GM19025 (cell line): ENCODE data around the gene TGFB2.
A peak's percentile ranks its signal among the peaks of the same experiment; 100 is the strongest.

Experiments used
- ATAC-seq: cut with Tn5 transposase; IDR thresholded peaks from one replicate; pipeline ENCODE4 v1.9.1; 2021; ENCODE audit warnings: mild to moderate bottlenecking, low read depth, moderate library complexity; ENCODE audit not compliant: unreplicated experiment

TGFB2 gene

GRCh38 chr1:218357211-218357892, 12.2 kb downstream of the TGFB2 start:
- no peak for ATAC-seq

DNA sequence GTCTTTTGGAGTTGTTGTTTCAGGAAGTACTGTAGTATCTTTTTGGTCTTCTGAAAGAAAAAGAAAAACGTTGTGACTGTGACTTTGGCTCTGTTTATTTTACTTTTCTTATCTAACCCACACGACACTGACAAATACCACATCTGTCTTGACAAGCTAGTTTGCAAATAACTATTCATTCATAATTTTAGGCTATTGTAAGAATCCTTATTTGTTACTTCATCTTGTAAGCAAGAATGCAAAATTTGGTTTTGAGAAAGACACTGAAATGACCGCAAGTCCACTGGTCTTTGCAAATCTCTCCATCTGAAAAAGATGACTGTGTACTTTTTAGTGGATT, 12.7 kb downstream of the TGFB2 start:
- ATAC-seq: no peak

GRCh38 chr1:218361298-218362065, 16.3 kb downstream of the TGFB2 start:
- no peak for ATAC-seq

GRCh38 chr1:218362418-218363076, 17.4 kb downstream of the TGFB2 start:
- no peak for ATAC-seq

DNA sequence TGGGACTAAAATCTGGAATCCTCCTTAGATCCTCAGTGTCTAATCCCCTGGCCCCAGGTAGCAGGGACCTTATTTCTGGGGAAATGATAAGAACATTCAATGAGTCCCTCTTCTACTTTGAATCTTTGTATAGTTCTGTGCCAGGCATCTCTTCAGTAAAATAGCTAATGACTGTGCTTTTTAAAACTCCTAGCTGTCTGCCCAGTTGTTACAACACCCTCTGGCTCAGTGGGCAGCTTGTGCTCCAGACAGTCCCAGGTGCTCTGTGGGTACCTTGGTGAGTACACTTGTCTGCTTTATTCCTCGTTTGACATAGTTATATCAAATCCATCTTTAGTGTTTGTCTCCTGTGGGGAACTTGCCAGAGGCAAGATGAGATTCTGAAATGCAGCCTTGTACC, 18.0 kb downstream of the TGFB2 start:
- ATAC-seq: no peak

- no peak for ATAC-seq
These were observed 19.0 kb downstream of the TGFB2 start for GRCh38 chr1:218364028-218364710.

GRCh38 chr1:218365226-218365999, 20.3 kb downstream of the TGFB2 start:
- ATAC-seq: no peak

GRCh38 chr1:218366322-218367052, 21.4 kb downstream of the TGFB2 start:
- no peak for ATAC-seq

DNA sequence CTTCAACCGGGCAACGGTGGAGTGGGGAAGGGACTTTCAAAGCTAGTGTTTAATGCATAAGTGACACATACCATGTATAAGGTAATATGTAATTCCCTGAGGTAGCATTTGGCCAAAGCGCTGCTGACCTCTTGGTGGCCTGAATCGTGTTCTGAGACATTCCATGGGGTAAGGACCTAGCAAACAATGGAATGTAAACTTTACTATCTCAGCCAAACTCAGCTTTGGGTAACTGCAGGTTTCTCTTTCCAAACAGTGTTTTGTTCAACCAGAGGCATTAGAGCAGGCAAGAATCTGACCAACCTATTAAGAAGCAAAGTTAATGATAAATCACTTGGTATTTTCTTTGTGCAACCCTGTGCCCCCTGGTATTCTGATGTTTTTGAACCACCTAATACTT, 22.0 kb downstream of the TGFB2 start:
- no peak for ATAC-seq

DNA sequence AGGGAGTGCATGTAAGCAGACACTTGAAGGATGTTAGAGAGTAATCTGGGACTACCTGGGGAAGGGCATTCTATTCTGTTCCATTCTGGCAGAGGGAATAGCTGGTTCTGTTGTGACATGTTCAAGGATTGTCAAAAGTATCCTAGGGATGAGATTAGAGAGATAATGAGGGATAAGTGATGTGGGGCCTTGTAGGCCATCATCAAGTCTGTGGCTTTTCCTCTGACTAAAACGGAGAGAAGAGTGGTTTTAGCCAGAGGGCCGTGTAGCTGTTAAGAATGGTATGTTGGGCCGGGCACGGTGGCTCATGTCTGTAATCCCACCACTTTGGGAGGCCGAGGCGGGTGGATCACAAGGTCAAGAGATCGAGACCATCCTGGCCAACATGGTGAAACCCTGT, 23.6 kb downstream of the TGFB2 start:
- no peak for ATAC-seq

- ATAC-seq: no peak
These were observed 24.8 kb downstream of the TGFB2 start for GRCh38 chr1:218369688-218370511.

GRCh38 chr1:218371927-218372672, 27.0 kb downstream of the TGFB2 start:
- ATAC-seq: no peak

DNA sequence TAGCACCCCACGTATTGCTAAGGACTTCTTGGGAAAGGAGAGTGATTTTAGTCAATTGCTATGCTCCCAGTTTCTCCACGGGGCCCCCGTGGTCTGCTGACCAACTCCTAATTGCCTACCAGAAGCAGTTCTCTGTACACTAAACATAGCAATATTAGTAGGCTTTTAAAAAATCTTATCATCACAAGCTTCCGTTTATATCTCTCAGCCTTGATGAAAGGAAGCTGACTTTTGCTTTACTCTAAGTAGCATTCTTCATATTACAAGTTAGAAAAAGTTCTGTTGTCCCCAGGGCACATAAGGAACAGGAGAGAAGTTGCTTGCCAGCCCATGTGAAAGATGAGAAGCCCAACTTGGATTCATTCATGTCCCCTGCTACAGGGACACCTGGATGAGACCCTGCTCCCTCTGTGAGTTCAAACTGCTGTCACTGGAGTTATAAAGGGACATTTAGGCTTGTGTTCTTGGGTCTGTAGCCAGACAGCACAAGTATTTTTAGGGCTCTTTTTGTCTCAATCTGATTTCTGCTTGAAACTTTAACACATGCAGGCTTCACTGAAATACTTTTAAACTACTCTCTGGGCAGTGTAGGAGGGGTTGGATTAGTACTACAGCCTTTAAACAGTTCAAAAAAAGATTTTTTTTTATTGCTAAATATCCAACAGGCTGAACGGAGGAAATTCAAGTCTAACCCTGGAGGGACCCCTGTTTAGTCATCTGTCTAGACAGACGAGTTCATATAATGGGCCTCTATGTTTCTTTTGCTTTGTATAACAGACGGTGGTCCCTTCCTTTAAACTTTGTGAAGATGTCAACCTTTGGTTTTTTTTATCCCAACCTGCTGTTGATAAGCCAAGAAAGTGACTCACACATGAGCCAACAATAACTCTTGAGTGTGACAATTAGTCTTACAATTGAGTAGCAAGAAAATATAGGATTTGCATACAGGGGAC, 29.5 kb downstream of the TGFB2 start:
- ATAC-seq: no peak

DNA sequence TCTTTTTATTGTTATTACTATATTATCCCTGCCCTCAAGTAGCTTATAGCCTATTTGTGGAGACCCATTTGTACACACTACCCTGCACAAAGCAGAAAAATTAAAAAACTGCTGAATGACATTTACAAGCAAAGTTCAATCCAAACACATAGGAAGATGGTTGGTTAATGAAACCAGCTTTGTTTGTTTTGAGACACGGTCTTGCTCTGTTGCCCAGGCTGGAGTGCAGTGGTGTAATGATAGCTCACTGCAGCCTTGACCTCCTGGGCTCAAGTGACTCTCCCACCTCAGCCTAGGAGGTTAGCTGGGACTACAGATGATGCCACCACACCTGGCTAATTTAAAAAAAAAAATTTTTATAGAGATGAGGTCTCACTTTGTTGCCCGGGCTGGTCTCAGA, 31.6 kb downstream of the TGFB2 start:
- peak; percentile 10 for ATAC-seq

- peak; percentile 77 for ATAC-seq
These were observed 32.1 kb downstream of the TGFB2 start for GRCh38 chr1:218377143-218377660.

- no peak for ATAC-seq
These were observed 35.2 kb downstream of the TGFB2 start for GRCh38 chr1:218380125-218380977.
